Gastroesophageal sphincter (tissue), 4 donors: ENCODE data around the gene ODAD2. TPM values are rescaled to one million over a fixed set of nuclear protein-coding genes. Genes with fewer than 3 reads are reported as not detected.
"Not testable (repeated sequence)": the region's sequence is repeated elsewhere in the genome, so short reads cannot be mapped to it uniquely, and the experiment has no call there.

Experiments used
- ATAC-seq: fragments of 150-250 bp; one replicate; pipeline ENCODE4 v1.9.1; 2016; ENCODE audit warnings: mild to moderate bottlenecking, moderate library complexity
- H3K27ac ChIP-seq, 4 donors: fragments of 200-600 bp; sonication (generic) in 3 of 4; 1 replicate in 3 of 4; 2 replicates in 1 of 4; pipeline ENCODE4 v1.5.1; 2016 to 2019
- H3K27me3 ChIP-seq: fragments of 200-600 bp; sonication (generic); one replicate; pipeline ENCODE4 v1.5.1; 2019
- H3K36me3 ChIP-seq, 2 donors: fragments of 200-600 bp; sonication (generic); one replicate each; pipeline ENCODE4 v1.5.1; 2019; ENCODE audit warnings: control low read depth in 1 of 2
- H3K4me1 ChIP-seq, 3 donors: fragments of 200-600 bp; sonication (generic); 1 replicate in 2 of 3; 2 replicates in 1 of 3; pipeline ENCODE4 v1.5.1; 2016 to 2019; ENCODE audit warnings: control low read depth in 2 of 3
- H3K4me3 ChIP-seq, 2 donors: fragments of 200-600 bp; sonication (generic); one replicate each; pipeline ENCODE4 v1.5.1; 2019; ENCODE audit warnings: mild to moderate bottlenecking in 1 of 2, moderate library complexity in 1 of 2
- H3K9me3 ChIP-seq, 3 donors: fragments of 200-600 bp; sonication (generic); one replicate each; pipeline ENCODE4 v1.5.1; 2017 to 2019; ENCODE audit warnings: control low read depth in 2 of 3
- EP300 ChIP-seq: sonication (generic); formaldehyde crosslinking; IDR thresholded peaks from one replicate; pipeline ENCODE4 v1.6.1; 2017; ENCODE audit warnings: antibody characterized with exemption, mild to moderate bottlenecking
- POLR2A ChIP-seq, 2 donors: fragments of 450-650 bp; IDR thresholded peaks; one replicate each; pipeline ENCODE4 v1.6.1; 2017; ENCODE audit warnings: antibody characterized with exemption in 2 of 2, mild to moderate bottlenecking in 2 of 2, moderate library complexity in 1 of 2
- POLR2AphosphoS5 ChIP-seq: sonication (generic); formaldehyde crosslinking; IDR thresholded peaks from one replicate; pipeline ENCODE4 v1.6.1; 2017; ENCODE audit warnings: antibody characterized with exemption
- WGBS, 2 donors: methylation state at CpG; one replicate each; pipeline ENCODE4 v1.1.5; 2018; ENCODE audit warnings: low coverage in 1 of 2; 5-methylcytosine and 5-hydroxymethylcytosine counted together
- total RNA-seq, 4 donors: library from RNA; depleted of rRNA; stranded (reverse); fragments of >200 nt; gene quantifications; one replicate each; pipeline ENCODE4 v1.1.0, GENCODE V29; 2016
- TF ChIP-seq, protein P1 (sequence below), 4 experiments: fragments of 200-600 bp in 2 of 4; fragments of 450-650 bp in 2 of 4; sonication (generic) in 1 of 4; IDR thresholded peaks; one replicate each; pipeline ENCODE4 v1.5.1; 2017 to 2019; ENCODE audit warnings: antibody characterized with exemption in 4 of 4, mild to moderate bottlenecking in 2 of 4, moderate library complexity in 2 of 4

ODAD2 gene
- total RNA-seq, 4 donors from 2014 or later: 0.93 to 1.8 (median 1.6) TPM

DNA sequence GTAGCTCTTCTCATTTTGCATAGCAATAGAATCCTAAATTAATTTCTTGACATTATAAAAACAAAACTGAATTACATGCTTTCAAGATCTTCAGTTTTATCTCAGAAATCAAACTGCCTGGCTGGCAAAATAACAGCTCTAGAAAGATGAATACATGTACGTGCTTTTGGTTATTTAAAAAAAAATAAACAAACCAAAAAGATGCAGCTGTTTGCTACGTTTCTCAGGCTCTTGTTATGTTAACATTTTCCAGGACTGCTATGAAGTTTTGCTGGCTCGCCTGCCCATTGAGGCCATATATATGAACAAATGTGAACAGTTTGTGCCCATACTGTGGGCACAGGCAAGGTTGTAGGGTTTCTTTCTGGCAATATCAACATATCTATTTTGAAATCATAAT lies 86.6 kb downstream of the ODAD2 start:
- H3K9me3 ChIP-seq: no peaks in the 10 kb centered on the region
- no peaks in the 10 kb centered on the region for H3K36me3 ChIP-seq
- no peaks in the 10 kb centered on the region for H3K4me1 ChIP-seq
- no peak overlapping the region for H3K27ac ChIP-seq
- no peak overlapping the region for H3K4me3 ChIP-seq
- ATAC-seq: no peak
- TF ChIP-seq EP300 (no peak), POLR2AphosphoS5 (no peak), POLR2A (IDR thresholded peaks at IDR 0.05) (no peak)
- TF ChIP-seq, protein P1, sequence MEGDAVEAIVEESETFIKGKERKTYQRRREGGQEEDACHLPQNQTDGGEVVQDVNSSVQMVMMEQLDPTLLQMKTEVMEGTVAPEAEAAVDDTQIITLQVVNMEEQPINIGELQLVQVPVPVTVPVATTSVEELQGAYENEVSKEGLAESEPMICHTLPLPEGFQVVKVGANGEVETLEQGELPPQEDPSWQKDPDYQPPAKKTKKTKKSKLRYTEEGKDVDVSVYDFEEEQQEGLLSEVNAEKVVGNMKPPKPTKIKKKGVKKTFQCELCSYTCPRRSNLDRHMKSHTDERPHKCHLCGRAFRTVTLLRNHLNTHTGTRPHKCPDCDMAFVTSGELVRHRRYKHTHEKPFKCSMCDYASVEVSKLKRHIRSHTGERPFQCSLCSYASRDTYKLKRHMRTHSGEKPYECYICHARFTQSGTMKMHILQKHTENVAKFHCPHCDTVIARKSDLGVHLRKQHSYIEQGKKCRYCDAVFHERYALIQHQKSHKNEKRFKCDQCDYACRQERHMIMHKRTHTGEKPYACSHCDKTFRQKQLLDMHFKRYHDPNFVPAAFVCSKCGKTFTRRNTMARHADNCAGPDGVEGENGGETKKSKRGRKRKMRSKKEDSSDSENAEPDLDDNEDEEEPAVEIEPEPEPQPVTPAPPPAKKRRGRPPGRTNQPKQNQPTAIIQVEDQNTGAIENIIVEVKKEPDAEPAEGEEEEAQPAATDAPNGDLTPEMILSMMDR (IDR thresholded peaks at IDR 0.05): no peak
- H3K27me3 ChIP-seq: no peaks in the 10 kb centered on the region
- 32 to 55% methylated on average over 3 of the region's 3 CpGs for WGBS, 2 donors

DNA sequence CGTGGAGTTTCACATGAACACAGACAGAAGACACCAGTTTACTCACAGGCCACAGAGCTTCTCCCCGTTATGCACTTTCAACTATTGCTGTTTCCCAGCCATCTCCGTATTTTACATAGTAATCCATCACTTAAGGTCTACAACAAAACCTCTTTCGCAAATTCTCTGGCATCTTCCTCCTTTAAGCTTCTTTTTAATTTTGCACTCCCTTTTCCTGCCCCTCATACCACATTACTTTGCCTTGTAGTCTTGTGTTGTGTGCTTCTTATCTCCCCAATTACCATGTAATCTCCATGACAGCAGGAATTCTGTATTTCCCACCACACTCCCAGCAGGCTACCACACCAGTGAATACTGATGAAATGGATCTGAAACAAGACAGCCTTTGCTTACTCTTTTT lies 87.3 kb downstream of the ODAD2 start:
- H3K27ac ChIP-seq: no peak overlapping the region
- no peak for ATAC-seq
- no peaks in the 10 kb centered on the region for H3K9me3 ChIP-seq
- H3K4me3 ChIP-seq: no peak overlapping the region
- WGBS, 2 donors: 60 to 77% methylated on average over 4 of the region's 4 CpGs
- H3K36me3 ChIP-seq: no peaks in the 10 kb centered on the region
- no peaks in the 10 kb centered on the region for H3K4me1 ChIP-seq
- TF ChIP-seq POLR2AphosphoS5 (no peak), EP300 (no peak), POLR2A (IDR thresholded peaks at IDR 0.05) (no peak)
- TF ChIP-seq, protein P1 (IDR thresholded peaks at IDR 0.05): no peak
- H3K27me3 ChIP-seq: no peaks in the 10 kb centered on the region

DNA sequence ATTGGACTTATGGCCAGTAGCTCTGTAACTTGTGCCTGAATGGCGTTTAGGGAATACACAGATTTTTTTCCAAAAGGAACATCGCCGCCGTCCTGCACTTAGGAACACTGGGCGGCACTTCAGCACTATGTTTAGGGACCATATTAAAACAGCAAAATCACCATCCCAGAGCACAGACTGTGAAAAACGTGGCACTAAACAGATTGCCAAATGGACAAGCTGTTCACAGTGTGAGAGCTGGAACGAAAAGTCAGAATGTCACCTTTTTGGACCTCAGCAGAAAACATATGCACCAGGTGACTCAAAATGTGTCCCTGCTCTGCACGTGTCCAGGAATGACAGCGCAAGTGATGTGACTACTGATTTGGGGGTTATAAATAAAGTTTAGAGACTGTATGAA lies 87.9 kb downstream of the ODAD2 start:
- no peaks in the 10 kb centered on the region for H3K4me1 ChIP-seq
- ATAC-seq: no peak
- H3K9me3 ChIP-seq: no peaks in the 10 kb centered on the region
- TF ChIP-seq EP300 (no peak), POLR2AphosphoS5 (no peak), POLR2A (IDR thresholded peaks at IDR 0.05) (no peak)
- TF ChIP-seq, protein P1 (IDR thresholded peaks at IDR 0.05): no peak
- no peaks in the 10 kb centered on the region for H3K27me3 ChIP-seq
- no peaks in the 10 kb centered on the region for H3K36me3 ChIP-seq
- H3K27ac ChIP-seq: no peak overlapping the region
- WGBS, 2 donors: 71 to 100% methylated on average over 2 to 9 of the region's 9 CpGs
- H3K4me3 ChIP-seq: no peak overlapping the region

DNA sequence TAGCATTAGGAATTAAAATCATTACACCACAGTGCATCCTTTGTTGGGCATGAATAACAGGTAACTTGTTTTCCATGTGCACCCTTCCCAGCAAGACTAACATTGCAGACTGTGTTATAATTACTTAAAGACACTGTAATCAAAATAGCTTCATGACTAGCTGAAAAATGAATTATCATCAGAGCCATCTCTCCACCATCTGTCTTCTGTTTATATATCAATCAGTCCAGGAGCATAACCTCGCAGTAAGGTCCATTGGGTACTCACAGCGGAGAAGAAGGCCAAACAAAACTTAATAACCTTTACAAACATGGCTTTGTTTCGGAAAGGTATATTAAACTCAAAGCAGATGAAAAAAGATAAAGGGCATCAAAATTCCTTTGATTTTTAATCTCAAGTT lies 90.6 kb downstream of the ODAD2 start:
- Histone ChIP-seq H3K4me1 (no peaks in the 10 kb centered on the region), H3K9me3 (no peaks in the 10 kb centered on the region), H3K4me3 (no peak overlapping the region), H3K27me3 (no peaks in the 10 kb centered on the region), H3K36me3 (no peaks in the 10 kb centered on the region), H3K27ac (no peak overlapping the region)
- ATAC-seq: no peak
- 86% methylated on average over 3 of the region's 3 CpGs for WGBS, 2 donors
- no peak for TF ChIP-seq POLR2AphosphoS5
- TF ChIP-seq, protein P1 (IDR thresholded peaks at IDR 0.05): no peak
- no peak for TF ChIP-seq POLR2A (IDR thresholded peaks at IDR 0.05)

DNA sequence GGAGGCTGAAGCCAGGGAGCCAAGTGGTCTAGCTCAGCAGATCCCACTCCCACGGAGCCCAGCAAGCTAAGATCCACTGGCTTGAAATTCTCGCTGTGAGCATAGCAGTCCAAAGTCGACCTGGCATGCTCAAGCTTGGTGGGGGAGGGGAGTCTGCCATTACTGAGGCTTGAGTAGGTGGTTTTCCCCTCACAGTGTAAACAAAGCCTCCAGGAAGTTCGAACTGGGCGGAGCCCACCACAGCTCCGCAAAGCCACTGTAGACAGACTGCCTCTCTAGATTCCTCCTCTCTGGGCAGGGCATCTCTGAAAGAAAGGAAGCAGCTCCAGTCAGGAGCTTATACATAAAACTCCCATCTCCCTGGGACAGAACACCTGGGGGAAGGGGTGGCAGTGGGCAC lies 99.4 kb downstream of the ODAD2 start:
- not testable (repeated sequence) for H3K36me3 ChIP-seq, H3K4me3 ChIP-seq, H3K27ac ChIP-seq, H3K9me3 ChIP-seq, H3K27me3 ChIP-seq, H3K4me1 ChIP-seq, ATAC-seq
- WGBS, 2 donors: no CpG with 5 or more reads among the region's 6 CpGs

DNA sequence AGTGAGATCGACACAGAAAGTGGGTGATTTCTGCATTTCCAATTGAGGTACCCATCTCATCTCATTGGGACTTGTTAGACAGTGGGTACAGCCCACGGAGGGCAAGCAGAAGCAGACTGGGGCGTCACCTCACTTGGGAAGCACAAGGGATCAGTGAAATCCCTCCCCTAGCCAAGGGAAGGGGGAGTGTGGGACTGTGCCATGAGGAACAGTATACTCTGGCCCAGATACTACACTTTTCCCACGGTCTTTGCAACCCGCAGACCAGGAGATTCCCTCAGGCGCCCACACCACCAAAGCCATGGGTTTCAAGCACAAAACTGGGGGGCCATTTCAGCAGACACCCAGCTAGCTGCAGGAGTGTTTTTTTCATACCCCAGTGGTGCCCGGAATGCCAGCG lies 99.8 kb downstream of the ODAD2 start:
- no peaks in the 10 kb centered on the region for H3K36me3 ChIP-seq
- no peak overlapping the region for H3K4me3 ChIP-seq
- ATAC-seq: no peak
- H3K9me3 ChIP-seq: no peaks in the 10 kb centered on the region
- 59 to 73% methylated on average over 3 to 4 of the region's 8 CpGs for WGBS, 2 donors
- no peaks in the 10 kb centered on the region for H3K4me1 ChIP-seq
- TF ChIP-seq POLR2A (IDR thresholded peaks at IDR 0.05) (no peak), POLR2AphosphoS5 (no peak), EP300 (no peak)
- TF ChIP-seq, protein P1 (IDR thresholded peaks at IDR 0.05): no peak
- no peak overlapping the region for H3K27ac ChIP-seq
- H3K27me3 ChIP-seq: no peaks in the 10 kb centered on the region
